HG03354 (cell line): ENCODE measurements around the gene NFIB.

ENCODE experiments used
- ATAC-seq: cut with Tn5 transposase; IDR thresholded peaks from one replicate; pipeline ENCODE4 v1.9.1; 2021; ENCODE audit warnings: mild to moderate bottlenecking; ENCODE audit not compliant: unreplicated experiment, poor library complexity, severe bottlenecking

The NFIB gene

GRCh38 chr9:14198841-14199455, 115.0 kb downstream of the NFIB start:
- ATAC-seq = no peak

GRCh38 chr9:14198047-14198840, 115.7 kb downstream of the NFIB start:
- no peak for ATAC-seq

- ATAC-seq = no peak
These were observed 116.5 kb downstream of the NFIB start for GRCh38 chr9:14197325-14197858.

GRCh38 chr9:14193328-14193990, 120.5 kb downstream of the NFIB start:
- no peak for ATAC-seq

- no peak for ATAC-seq
These were observed 121.4 kb downstream of the NFIB start for GRCh38 chr9:14192556-14192955.

GRCh38 chr9:14191512-14191911, 122.4 kb downstream of the NFIB start:
- no peak for ATAC-seq

- no peak for ATAC-seq
These were observed 123.7 kb downstream of the NFIB start for GRCh38 chr9:14190240-14190639.

- no peak for ATAC-seq
These were observed 124.4 kb downstream of the NFIB start for GRCh38 chr9:14189578-14189977.

- ATAC-seq = no peak
These were observed 124.8 kb downstream of the NFIB start for GRCh38 chr9:14189146-14189545.

GRCh38 chr9:14188538-14188937, 125.4 kb downstream of the NFIB start:
- ATAC-seq = no peak

GRCh38 chr9:14188011-14188410, 125.9 kb downstream of the NFIB start:
- ATAC-seq = no peak

GRCh38 chr9:14186096-14186495, 127.8 kb downstream of the NFIB start:
- no peak for ATAC-seq

GRCh38 chr9:14185016-14185415, 128.9 kb downstream of the NFIB start:
- no peak for ATAC-seq

GRCh38 chr9:14183001-14183400, 130.9 kb downstream of the NFIB start:
- no peak for ATAC-seq

- ATAC-seq = no peak
These were observed 132.9 kb downstream of the NFIB start for GRCh38 chr9:14180960-14181537.

- no peak for ATAC-seq
These were observed 133.6 kb downstream of the NFIB start for GRCh38 chr9:14180093-14180959.

- no peak for ATAC-seq
These were observed 134.5 kb downstream of the NFIB start for GRCh38 chr9:14179449-14179848.

GRCh38 chr9:14175778-14176177, 138.2 kb downstream of the NFIB start:
- no peak for ATAC-seq

- ATAC-seq = no peak
These were observed 140.2 kb downstream of the NFIB start for GRCh38 chr9:14173713-14174112.
